CD4-positive, alpha-beta T cell (primary cell): ENCODE measurements around the gene OR52K2. TPM values are rescaled to one million over a fixed set of nuclear protein-coding genes. Genes with fewer than 3 reads are reported as not detected.
"Not testable (repeated sequence)": the region's sequence is repeated elsewhere in the genome, so short reads cannot be mapped to it uniquely, and the experiment has no call there.

Experiments
- ATAC-seq: fragments of 200-7000 bp; cut with Tn5 transposase; one replicate; pipeline ENCODE4 v1.10.0; 2022; ENCODE audit warnings: mild to moderate bottlenecking; ENCODE audit not compliant: poor library complexity
- CTCF ChIA-PET: fragments of 350-600 bp; sonication (Branson Sonifier 250); formaldehyde crosslinking; loops from one replicate; lab custom pipeline; 2021; ENCODE audit warnings: antibody characterized with exemption, inconsistent platforms; lab: Charles Lee
- POLR2A ChIA-PET: fragments of 350-600 bp; sonication (Branson Sonifier 250); formaldehyde crosslinking; loops from one replicate; lab custom pipeline; 2021; ENCODE audit warnings: antibody characterized with exemption, inconsistent platforms; lab: Charles Lee
- DNase-seq, 14 experiments: peaks; one replicate each; pipeline ENCODE4 v3.0.0-alpha.2; 2013 to 2020; ENCODE audit warnings: mixed read lengths in 2 of 14
- H3K27ac ChIP-seq, 2 donors: one replicate each; pipeline versions ENCODE4 v1.5.1 to v1.7.0; 2013; ENCODE audit warnings: low read length in 2 of 2, low read depth in 1 of 2, mild to moderate bottlenecking in 1 of 2
- H3K27me3 ChIP-seq, 2 experiments: 1 replicate in 1 of 2; 2 replicates in 1 of 2; pipeline versions ENCODE4 v1.6.1 to v1.7.0; 2013; ENCODE audit warnings: low read length in 2 of 2, control low read depth in 1 of 2, mild to moderate bottlenecking in 1 of 2, moderate library complexity in 1 of 2; ENCODE audit not compliant: insufficient read depth in 2 of 2, control insufficient read depth in 1 of 2
- H3K36me3 ChIP-seq: one replicate; pipeline ENCODE4 v1.6.1; 2013; ENCODE audit warnings: low read length, control low read depth; ENCODE audit not compliant: insufficient read depth
- H3K4me1 ChIP-seq: one replicate; pipeline ENCODE4 v1.6.1; 2013; ENCODE audit warnings: low read length, control low read depth; ENCODE audit not compliant: insufficient read depth
- H3K4me3 ChIP-seq: one replicate; pipeline ENCODE4 v1.5.1; 2013; ENCODE audit warnings: mild to moderate bottlenecking, low read length, moderate library complexity
- H3K9me3 ChIP-seq, 2 experiments: 1 replicate in 1 of 2; 2 replicates in 1 of 2; pipeline versions ENCODE4 v1.6.1 to v1.7.0; 2013; ENCODE audit warnings: low read length in 2 of 2, mild to moderate bottlenecking in 2 of 2, control low read depth in 1 of 2, moderate library complexity in 1 of 2; ENCODE audit not compliant: control insufficient read depth in 1 of 2, insufficient read depth in 1 of 2
- H3K27ac Mint-ChIP-seq: one replicate; pipeline ENCODE4 v1.8.0; 2020; ENCODE audit warnings: mixed read lengths
- H3K27me3 Mint-ChIP-seq: one replicate; pipeline ENCODE4 v1.8.0; 2021; ENCODE audit warnings: mixed read lengths
- H3K36me3 Mint-ChIP-seq: one replicate; pipeline ENCODE4 v1.8.0; 2021; ENCODE audit warnings: low read depth, mixed read lengths
- H3K4me1 Mint-ChIP-seq: one replicate; pipeline ENCODE4 v1.8.0; 2021; ENCODE audit warnings: low read depth, mixed read lengths
- H3K4me3 Mint-ChIP-seq: one replicate; pipeline ENCODE4 v1.8.0; 2020; ENCODE audit warnings: mild to moderate bottlenecking, mixed read lengths
- H3K9me3 Mint-ChIP-seq: one replicate; pipeline ENCODE4 v1.8.0; 2020; ENCODE audit warnings: mixed read lengths
- intact Hi-C, 2 experiments: fragments of 100-400 bp; cut with DNase I in 1 of 2; cut with micrococcal nuclease in 1 of 2; formaldehyde crosslinking; loops; one replicate each; pipeline versions ENCODE4 v1.15.1 to v1.9.0; 2023 to 2025; cut with DNase I, micrococcal nuclease
- polyA plus RNA-seq, 2 donors: library from polyadenylated mRNA; unstranded; fragments of 120-200 nt; gene quantifications; one replicate each; pipeline ENCODE4 v1.2.1, GENCODE V29; 2013
- total RNA-seq, 174 experiments: library from RNA in 2 of 174; stranded (reverse) in 2 of 174; gene quantifications; one replicate each; pipeline ENCODE4 v1.2.3 and lab custom pipeline; 2021 to 2026
- TF ChIP-seq, protein P1 (sequence below): fragments of 200-600 bp; IDR thresholded peaks from one replicate; pipeline ENCODE4 v1.8.0; 2022; ENCODE audit warnings: antibody characterized with exemption, mild to moderate bottlenecking

OR52K2 gene
- total RNA-seq = not detected
- polyA plus RNA-seq (2013, experiment 1 of 2) = not detected
- polyA plus RNA-seq (2013, experiment 2 of 2) = not detected
- 0 to 0.34 (median 0) reads per million in 172 experiments for total RNA-seq (lab: John Stamatoyannopoulos, UW)

DNA sequence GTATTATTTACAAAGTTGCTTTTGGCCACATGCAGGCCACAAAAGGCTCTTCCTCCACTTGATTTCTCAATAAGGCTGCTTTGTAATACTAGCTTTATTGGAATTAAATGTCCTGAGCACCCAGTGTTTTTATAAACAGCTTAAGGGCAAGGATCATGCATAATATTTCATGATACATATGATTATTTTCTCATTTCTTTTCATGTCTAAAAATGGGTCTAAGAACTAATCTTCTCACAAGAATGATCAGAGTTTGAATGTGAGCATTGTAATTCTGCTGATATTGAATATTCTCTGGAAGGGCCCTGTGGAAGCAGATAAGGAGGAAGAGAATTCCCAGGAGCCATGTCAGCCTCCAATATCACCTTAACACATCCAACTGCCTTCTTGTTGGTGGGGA, at the start of gene OR52K2:
TSS of gene OR52K2 (plus strand) at position 301 of the 400 bp plus-strand sequence. CDS start at position 346, 45 bp downstream.
- H3K36me3 Mint-ChIP-seq = no peaks in the 10 kb centered on the region
- H3K9me3 Mint-ChIP-seq = no peaks in the 10 kb centered on the region
- no peaks in the 10 kb centered on the region for H3K4me1 ChIP-seq
- no peaks in the 10 kb centered on the region for H3K36me3 ChIP-seq
- H3K27ac ChIP-seq = no peak within 1 kb of the TSS
- ATAC-seq (no peak), DNase-seq (no peak)
- intact Hi-C loops = no loop called here
- H3K9me3 ChIP-seq = no peaks in the 10 kb centered on the region
- H3K27me3 Mint-ChIP-seq = no peaks in the 10 kb centered on the region
- no peak within 1 kb of the TSS for H3K27ac Mint-ChIP-seq
- no peak within 1 kb of the TSS for H3K4me3 Mint-ChIP-seq
- no peak within 1 kb of the TSS for H3K4me3 ChIP-seq
- no peaks in the 10 kb centered on the region for H3K4me1 Mint-ChIP-seq
- POLR2A ChIA-PET = no interaction called here
- TF ChIP-seq, protein P1, sequence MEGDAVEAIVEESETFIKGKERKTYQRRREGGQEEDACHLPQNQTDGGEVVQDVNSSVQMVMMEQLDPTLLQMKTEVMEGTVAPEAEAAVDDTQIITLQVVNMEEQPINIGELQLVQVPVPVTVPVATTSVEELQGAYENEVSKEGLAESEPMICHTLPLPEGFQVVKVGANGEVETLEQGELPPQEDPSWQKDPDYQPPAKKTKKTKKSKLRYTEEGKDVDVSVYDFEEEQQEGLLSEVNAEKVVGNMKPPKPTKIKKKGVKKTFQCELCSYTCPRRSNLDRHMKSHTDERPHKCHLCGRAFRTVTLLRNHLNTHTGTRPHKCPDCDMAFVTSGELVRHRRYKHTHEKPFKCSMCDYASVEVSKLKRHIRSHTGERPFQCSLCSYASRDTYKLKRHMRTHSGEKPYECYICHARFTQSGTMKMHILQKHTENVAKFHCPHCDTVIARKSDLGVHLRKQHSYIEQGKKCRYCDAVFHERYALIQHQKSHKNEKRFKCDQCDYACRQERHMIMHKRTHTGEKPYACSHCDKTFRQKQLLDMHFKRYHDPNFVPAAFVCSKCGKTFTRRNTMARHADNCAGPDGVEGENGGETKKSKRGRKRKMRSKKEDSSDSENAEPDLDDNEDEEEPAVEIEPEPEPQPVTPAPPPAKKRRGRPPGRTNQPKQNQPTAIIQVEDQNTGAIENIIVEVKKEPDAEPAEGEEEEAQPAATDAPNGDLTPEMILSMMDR = no peak
- CTCF ChIA-PET = no interaction called here
- peaks cover 0 to 2% of the 10 kb centered on the region in 2 experiments for H3K27me3 ChIP-seq

DNA sequence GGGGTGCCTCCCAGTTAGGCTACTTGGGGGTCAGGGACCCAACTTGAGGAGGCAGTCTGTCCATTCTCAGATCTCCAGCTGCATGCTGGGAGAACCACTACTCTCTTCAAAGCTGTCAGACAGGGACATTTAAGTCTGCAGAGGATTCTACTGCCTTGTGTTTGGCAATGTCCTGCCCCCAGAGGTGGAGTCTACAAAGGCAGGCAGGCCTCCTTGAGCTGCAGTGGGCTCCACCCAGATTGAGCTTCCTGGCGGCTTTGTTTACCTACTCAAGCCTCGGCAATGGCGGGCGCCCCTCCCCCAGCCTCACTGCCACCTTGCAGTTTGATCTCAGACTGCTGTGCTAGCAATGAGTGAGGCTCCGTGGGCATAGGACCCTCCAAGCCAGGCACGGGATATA, 42.9 kb upstream of the OR52K2 start:
- ATAC-seq, H3K36me3 ChIP-seq, H3K27me3 ChIP-seq, H3K27ac ChIP-seq, H3K9me3 ChIP-seq, H3K4me3 ChIP-seq, H3K4me1 ChIP-seq, H3K4me1 Mint-ChIP-seq, DNase-seq, H3K4me3 Mint-ChIP-seq, H3K27ac Mint-ChIP-seq, CTCF ChIA-PET, intact Hi-C loops, H3K36me3 Mint-ChIP-seq, H3K9me3 Mint-ChIP-seq, POLR2A ChIA-PET: not testable (repeated sequence)
- peaks cover 18% of the 10 kb centered on the region for H3K27me3 Mint-ChIP-seq

- TF ChIP-seq, protein P1 = no peak
- no peak for ATAC-seq
- Mint-ChIP-seq H3K36me3 (no peaks in the 10 kb centered on the region), H3K27me3 (peaks cover 16% of the 10 kb centered on the region), H3K27ac (no peak overlapping the region), H3K4me1 (no peaks in the 10 kb centered on the region), H3K4me3 (no peak overlapping the region), H3K9me3 (no peaks in the 10 kb centered on the region)
- Histone ChIP-seq H3K4me1 (no peaks in the 10 kb centered on the region), H3K27ac (no peak overlapping the region), H3K4me3 (no peak overlapping the region), H3K27me3 (no peaks in the 10 kb centered on the region), H3K9me3 (no peaks in the 10 kb centered on the region), H3K36me3 (no peaks in the 10 kb centered on the region)
- DNase-seq = no peak
- ChIA-PET CTCF (no interaction called here), POLR2A (no interaction called here)
- intact Hi-C loops = no loop called here
Observed at GRCh38 chr11:4416306-4416705, 32.8 kb upstream of the OR52K2 start.

DNA sequence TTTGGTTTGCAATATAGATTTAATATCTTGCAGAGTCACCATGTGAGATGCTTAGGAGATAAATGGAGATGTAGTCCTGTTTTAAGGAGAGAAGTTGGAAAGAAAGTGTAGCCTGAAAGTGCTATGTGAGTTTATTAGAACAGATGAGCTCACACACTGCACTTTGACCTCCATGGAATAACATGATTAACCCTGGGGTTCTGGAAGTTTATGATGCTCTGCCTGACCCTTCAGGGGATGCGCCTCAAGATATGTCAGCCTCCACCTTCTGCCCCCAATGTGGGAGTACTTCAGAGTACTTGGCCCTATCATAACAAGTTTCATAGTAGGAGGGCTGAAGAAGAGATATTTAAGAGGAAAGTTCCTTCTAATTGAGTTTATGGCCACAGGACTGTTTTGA, 32.3 kb upstream of the OR52K2 start:
- no peaks in the 10 kb centered on the region for H3K4me1 ChIP-seq
- Mint-ChIP-seq H3K27ac (no peak overlapping the region), H3K9me3 (no peaks in the 10 kb centered on the region), H3K4me3 (no peak overlapping the region), H3K27me3 (peaks cover 16% of the 10 kb centered on the region), H3K4me1 (no peaks in the 10 kb centered on the region), H3K36me3 (no peaks in the 10 kb centered on the region)
- intact Hi-C loops = no loop called here
- H3K9me3 ChIP-seq = no peaks in the 10 kb centered on the region
- ATAC-seq (no peak), DNase-seq (no peak)
- no peak overlapping the region for H3K27ac ChIP-seq
- TF ChIP-seq, protein P1 = no peak
- no peaks in the 10 kb centered on the region for H3K27me3 ChIP-seq
- POLR2A ChIA-PET = no interaction called here
- no peaks in the 10 kb centered on the region for H3K36me3 ChIP-seq
- no peak overlapping the region for H3K4me3 ChIP-seq
- CTCF ChIA-PET = no interaction called here
